NCI-H2029 treated with DMSO at 0.1 percent for 48 hours (cell line): Measurements from ENCODE around the gene NCOA1.
"Not testable (repeated sequence)": the region's sequence is repeated elsewhere in the genome, so short reads cannot be mapped to it uniquely, and the experiment has no call there.

Experiments
- DNase-seq: peaks from one replicate; lab custom pipeline; 2025; lab: John Stamatoyannopoulos, UW

Gene NCOA1

GRCh38 chr2:24539258-24539657 lies 48.2 kb downstream of the NCOA1 start:
- DNase-seq = no peak

GRCh38 chr2:24540011-24540477 lies 49.0 kb downstream of the NCOA1 start:
- no peak for DNase-seq

- no peak for DNase-seq
Measured at GRCh38 chr2:24541621-24542020, 50.6 kb downstream of the NCOA1 start.

- no peak for DNase-seq
Measured at GRCh38 chr2:24542269-24542872, 51.3 kb downstream of the NCOA1 start.

GRCh38 chr2:24543252-24543651 lies 52.2 kb downstream of the NCOA1 start:
- no peak for DNase-seq

GRCh38 chr2:24544456-24545115 lies 53.5 kb downstream of the NCOA1 start:
- DNase-seq = no peak

GRCh38 chr2:24546669-24547068 lies 55.6 kb downstream of the NCOA1 start:
- DNase-seq = no peak

- DNase-seq = no peak
Measured at GRCh38 chr2:24548058-24548457, 57.0 kb downstream of the NCOA1 start.

GRCh38 chr2:24550301-24550700 lies 59.2 kb downstream of the NCOA1 start:
- not testable (repeated sequence) for DNase-seq

- no peak for DNase-seq
Measured at GRCh38 chr2:24551016-24551415, 60.0 kb downstream of the NCOA1 start.

- DNase-seq = no peak
Measured at GRCh38 chr2:24552836-24553235, 61.8 kb downstream of the NCOA1 start.

GRCh38 chr2:24558781-24559472 lies 67.9 kb downstream of the NCOA1 start:
- no peak for DNase-seq

- no peak for DNase-seq
Measured at GRCh38 chr2:24559473-24560113, 68.5 kb downstream of the NCOA1 start.

- DNase-seq = no peak
Measured at GRCh38 chr2:24565537-24565936, 74.5 kb downstream of the NCOA1 start.

- no peak for DNase-seq
Measured at GRCh38 chr2:24566209-24566608, 75.2 kb downstream of the NCOA1 start.

- no peak for DNase-seq
Measured at GRCh38 chr2:24566630-24567029, 75.6 kb downstream of the NCOA1 start.

GRCh38 chr2:24568551-24568950 lies 77.5 kb downstream of the NCOA1 start:
- DNase-seq = no peak

GRCh38 chr2:24569565-24569964 lies 78.5 kb downstream of the NCOA1 start:
- not testable (repeated sequence) for DNase-seq

- DNase-seq = no peak
Measured at GRCh38 chr2:24570225-24570624, 79.2 kb downstream of the NCOA1 start.

- DNase-seq = no peak
Measured at GRCh38 chr2:24571828-24572442, 80.9 kb downstream of the NCOA1 start.

- no peak for DNase-seq
Measured at GRCh38 chr2:24576146-24576545, 85.1 kb downstream of the NCOA1 start.

- no peak for DNase-seq
Measured at GRCh38 chr2:24576617-24577016, 85.6 kb downstream of the NCOA1 start.
